ENCODE results near the gene MAPKAPK2.

The MAPKAPK2 gene

GRCh38 chr1:206716870-206717673 lies 32.4 kb downstream of the MAPKAPK2 start:
- POLR2A ChIA-PET = interaction anchor here (0.9 kb wide), 1 partner anchor 82 kb away, joined by 3 read pairs; the partner anchor contains the start of gene DYRK3
- peak; percentile 51 for DNase-seq (ENCODE audit: extremely low spot score)

DNA sequence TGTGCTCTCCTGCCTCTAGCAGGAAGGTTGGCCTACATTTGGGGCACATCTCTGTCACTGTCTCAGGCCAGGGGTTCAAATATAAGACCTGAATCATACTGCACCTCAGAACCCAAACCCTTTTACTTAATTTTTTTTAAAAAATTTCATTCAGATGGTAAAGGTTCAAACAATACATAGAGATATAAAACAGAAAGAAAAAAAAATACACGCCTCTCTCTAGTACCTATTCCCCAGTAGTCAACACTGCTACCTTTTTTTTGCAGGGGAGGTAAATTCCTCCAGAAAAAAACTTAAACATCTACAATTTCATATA lies 32.9 kb downstream of the MAPKAPK2 start:
- ChIA-PET CTCF (interaction anchor here (0.6 to 2.3 kb wide), 4 partner anchors 12 to 214 kb away, joined by 3 to 10 read pairs (median 4); no protein-coding TSS in a partner anchor), POLR2A (no interaction called here)
- DNase-seq (ENCODE audit: extremely low spot score) = no peak
- TF ChIP-seq CTCF (IDR thresholded peaks at IDR 0.05; ENCODE audit: control extremely low read depth, extremely low read depth, low read depth, missing control alignments) = no peak

More at GRCh38 chr1:206716870-206717673, 32.4 kb downstream of the MAPKAPK2 start:
- no peak for TF ChIP-seq CTCF (IDR thresholded peaks at IDR 0.05; ENCODE audit: control extremely low read depth, extremely low read depth, low read depth, missing control alignments)
- CTCF ChIA-PET = interaction anchor here (1.4 to 6.7 kb wide), 4 partner anchors 8 to 91 kb away, joined by 4 to 87 read pairs (median 14); no protein-coding TSS in a partner anchor

DNA sequence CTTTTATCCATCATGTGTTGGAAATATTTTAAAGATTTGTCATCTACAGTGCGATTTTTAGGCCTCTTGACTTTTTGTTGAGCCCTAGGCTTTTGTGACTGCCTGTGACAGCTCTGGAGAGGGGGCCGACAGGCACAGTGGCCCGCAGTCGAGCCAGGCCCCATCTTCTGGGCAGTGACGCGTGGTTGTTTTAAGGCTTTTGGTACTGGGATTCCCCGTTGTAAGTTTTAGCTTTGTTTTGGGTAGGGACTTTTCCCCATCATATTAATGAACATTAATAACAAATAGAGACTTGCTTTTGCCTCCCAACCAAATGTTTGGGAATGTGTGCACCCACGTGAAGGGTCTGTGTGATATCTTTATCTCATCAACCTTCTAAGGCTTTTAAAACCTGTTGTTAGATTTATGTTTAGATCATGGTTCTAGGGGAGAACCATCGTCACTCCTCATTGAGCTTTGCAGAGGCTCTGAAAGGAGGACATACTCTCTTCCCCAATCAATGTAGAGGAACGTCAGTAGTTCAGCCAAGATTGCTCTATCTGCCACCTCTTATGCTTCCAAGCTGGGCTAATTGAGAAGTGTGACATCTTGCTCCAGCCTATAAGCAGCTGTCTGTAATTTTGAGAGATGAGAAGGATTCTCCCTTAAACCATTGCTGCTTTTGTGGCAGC lies 34.6 kb downstream of the MAPKAPK2 start:
- ChIA-PET CTCF (interaction anchor here (0.7 to 3.3 kb wide), 26 partner anchors 10 to 263 kb away, joined by 3 to 27 read pairs (median 4); partner anchors contain the start of gene IL19), POLR2A (no interaction called here)
- peak; percentile 59 for DNase-seq (ENCODE audit: extremely low spot score)
- no peak for TF ChIP-seq CTCF (IDR thresholded peaks at IDR 0.05; ENCODE audit: control extremely low read depth, extremely low read depth, low read depth, missing control alignments)

GRCh38 chr1:206721454-206721853 lies 36.7 kb downstream of the MAPKAPK2 start:
- no peak for TF ChIP-seq CTCF (IDR thresholded peaks at IDR 0.05; ENCODE audit: control extremely low read depth, extremely low read depth, low read depth, missing control alignments)
- DNase-seq (ENCODE audit: extremely low spot score) = no peak
- ChIA-PET POLR2A (no interaction called here), CTCF (interaction anchor here (1.1 to 3.3 kb wide), 3 partner anchors 8 to 191 kb away, joined by 6 to 27 read pairs (median 8); no protein-coding TSS in a partner anchor)

DNA sequence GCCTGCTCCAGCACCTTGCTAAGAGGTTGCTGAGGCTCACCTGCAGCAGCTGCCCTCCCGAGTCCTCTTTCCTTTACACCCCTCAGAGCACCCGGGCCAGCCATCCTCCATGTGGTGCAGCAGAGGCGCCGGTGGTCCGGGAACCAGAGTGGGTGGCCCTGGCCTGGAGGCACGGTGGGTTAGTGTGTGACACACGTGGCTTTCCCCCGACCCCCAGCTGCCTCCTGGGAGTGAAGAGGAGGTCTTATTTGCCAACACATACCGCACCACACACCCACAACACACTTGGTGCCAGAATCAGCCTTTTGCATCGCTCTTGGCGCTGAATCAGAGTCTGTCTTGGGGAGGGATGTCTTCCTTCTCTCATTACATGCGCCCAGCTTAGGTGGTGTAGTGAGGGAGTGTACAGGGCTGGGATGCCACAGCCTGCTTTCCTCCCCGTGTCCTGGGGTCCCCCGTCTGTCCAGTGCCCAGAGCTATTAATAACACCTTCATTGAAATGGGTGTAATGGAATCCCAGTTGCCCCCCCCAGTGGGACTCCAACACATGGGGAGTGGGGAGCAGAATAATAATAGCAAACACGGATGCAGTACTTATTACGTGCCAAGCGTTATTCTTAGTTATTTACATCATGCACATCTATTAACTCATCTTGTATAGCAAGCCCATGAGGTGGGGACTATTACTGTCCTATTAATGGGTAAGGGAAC lies 38.2 kb downstream of the MAPKAPK2 start:
- ChIA-PET POLR2A (no interaction called here), CTCF (interaction anchor here (0.7 to 9.0 kb wide), 10 partner anchors 9 to 259 kb away, joined by 3 to 96 read pairs (median 15); partner anchors contain the start of gene DYRK3)
- no peak for DNase-seq (ENCODE audit: extremely low spot score)
- TF ChIP-seq CTCF (IDR thresholded peaks at IDR 0.05; ENCODE audit: control extremely low read depth, extremely low read depth, low read depth, missing control alignments) = no peak

DNA sequence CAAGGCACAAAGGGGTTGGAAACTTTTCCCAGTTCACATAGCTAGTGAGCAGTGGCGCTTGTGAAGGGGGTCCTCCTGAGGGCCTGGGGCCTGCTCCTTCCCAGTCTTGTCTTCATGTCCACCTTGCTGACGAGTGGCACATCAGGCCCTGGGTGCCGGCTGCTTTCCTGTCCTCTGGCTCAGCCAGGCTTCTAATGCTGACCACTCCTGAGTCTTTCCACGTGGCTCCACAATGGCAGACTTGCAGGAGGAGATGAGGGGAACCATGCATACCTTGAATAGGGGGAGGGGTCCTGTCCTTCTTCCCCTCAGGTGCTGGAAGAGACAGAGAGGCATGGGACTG lies 38.7 kb downstream of the MAPKAPK2 start:
- no peak for TF ChIP-seq CTCF (IDR thresholded peaks at IDR 0.05; ENCODE audit: control extremely low read depth, extremely low read depth, low read depth, missing control alignments)
- ChIA-PET CTCF (interaction anchor here (1.4 to 9.0 kb wide), 10 partner anchors 9 to 258 kb away, joined by 3 to 96 read pairs (median 15); no protein-coding TSS in a partner anchor), POLR2A (no interaction called here)
- no peak for DNase-seq (ENCODE audit: extremely low spot score)
